Esophagus squamous epithelium (tissue), 5 donors: ENCODE measurements around the gene OBP2A. TPM values are rescaled to one million over a fixed set of nuclear protein-coding genes. Genes with fewer than 3 reads are reported as not detected.

ENCODE experiments used
- DNase-seq: peaks from one replicate; lab custom pipeline; 2025; lab: John Stamatoyannopoulos, UW
- H3K27ac ChIP-seq, 4 donors: fragments of 200-600 bp; sonication (generic); one replicate each; pipeline ENCODE4 v1.5.1; 2016 to 2019; ENCODE audit warnings: mild to moderate bottlenecking in 1 of 4
- H3K27me3 ChIP-seq, 4 donors: fragments of 200-600 bp; sonication (generic); 1 replicate in 3 of 4; 2 replicates in 1 of 4; pipeline versions ENCODE4 v1.5.1 to v1.6.0; 2017 to 2021; ENCODE audit warnings: antibody characterized with exemption in 1 of 4
- H3K36me3 ChIP-seq, 3 donors: fragments of 200-600 bp; sonication (generic); one replicate each; pipeline ENCODE4 v1.5.1; 2016 to 2019
- H3K4me1 ChIP-seq, 3 donors: fragments of 200-600 bp; sonication (generic); one replicate each; pipeline ENCODE4 v1.5.1; 2017 to 2019
- H3K4me3 ChIP-seq, 4 donors: fragments of 200-600 bp; sonication (generic); 1 replicate in 3 of 4; 2 replicates in 1 of 4; pipeline ENCODE4 v1.5.1; 2016 to 2019; ENCODE audit warnings: mild to moderate bottlenecking in 2 of 4, moderate library complexity in 1 of 4
- H3K9me3 ChIP-seq, 3 donors: fragments of 200-600 bp; sonication (generic); one replicate each; pipeline ENCODE4 v1.5.1; 2016 to 2019
- POLR2A ChIP-seq, 4 donors: fragments of 450-650 bp; IDR thresholded peaks; one replicate each; pipeline ENCODE4 v1.6.1; 2017; ENCODE audit warnings: antibody characterized with exemption in 4 of 4, mild to moderate bottlenecking in 4 of 4, moderate library complexity in 3 of 4
- WGBS, 2 donors: methylation state at CpG; one replicate each; pipeline ENCODE4 v1.1.5; 2018; 5-methylcytosine and 5-hydroxymethylcytosine counted together
- intact Hi-C: fragments of 100-400 bp; cut with DNase I; formaldehyde crosslinking; loops from one replicate; pipeline ENCODE4 v1.15.0; 2022
- total RNA-seq, 4 donors: library from RNA; depleted of rRNA; stranded (reverse); fragments of >200 nt; gene quantifications; one replicate each; pipeline ENCODE4 v1.1.0, GENCODE V29; 2016
- TF ChIP-seq, protein P1 (sequence below), 6 experiments: fragments of 450-650 bp in 4 of 6; fragments of 200-600 bp in 2 of 6; sonication (generic) in 2 of 6; IDR thresholded peaks; one replicate each; pipeline ENCODE4 v1.5.1; 2016 to 2019; ENCODE audit warnings: antibody characterized with exemption in 6 of 6, mild to moderate bottlenecking in 4 of 6, moderate library complexity in 4 of 6
- donor health status: DM: yes; HTN: yes; CAD: no.

The OBP2A gene
- total RNA-seq, 4 donors from 2014 or later: not detected

DNA sequence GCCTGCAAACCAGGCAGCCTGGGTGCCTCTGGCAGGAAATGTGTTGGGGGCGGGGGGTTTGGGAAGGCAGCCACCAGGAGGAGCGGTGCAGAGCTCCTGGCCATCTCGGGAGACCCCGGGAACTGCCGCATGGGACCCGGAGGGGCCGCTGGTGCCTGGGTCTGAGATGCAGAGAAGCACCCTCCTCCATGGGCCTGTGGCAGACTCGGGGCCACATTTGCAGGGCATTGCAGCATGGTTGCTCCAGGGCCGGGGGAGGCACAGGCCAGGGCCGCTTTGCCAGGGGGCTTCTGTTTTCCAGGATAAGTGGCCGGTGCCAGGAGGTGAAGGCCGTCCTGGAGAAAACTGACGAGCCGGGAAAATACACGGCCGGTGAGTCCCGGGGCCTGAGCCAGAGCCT is 23.0 kb upstream of the OBP2A start:
- Histone ChIP-seq H3K36me3 (no peaks in the 10 kb centered on the region), H3K4me1 (no peaks in the 10 kb centered on the region), H3K27ac (no peak overlapping the region), H3K27me3 (peaks cover 0 to 76% (median 0%) of the 10 kb centered on the region in 4 donors), H3K4me3 (no peak overlapping the region), H3K9me3 (no peaks in the 10 kb centered on the region)
- 92% methylated on average over 9 of the region's 17 CpGs; no CpG with 5 or more reads in 1 of the 2 donors for WGBS, 2 donors
- DNase-seq: no peak
- TF ChIP-seq, protein P1, sequence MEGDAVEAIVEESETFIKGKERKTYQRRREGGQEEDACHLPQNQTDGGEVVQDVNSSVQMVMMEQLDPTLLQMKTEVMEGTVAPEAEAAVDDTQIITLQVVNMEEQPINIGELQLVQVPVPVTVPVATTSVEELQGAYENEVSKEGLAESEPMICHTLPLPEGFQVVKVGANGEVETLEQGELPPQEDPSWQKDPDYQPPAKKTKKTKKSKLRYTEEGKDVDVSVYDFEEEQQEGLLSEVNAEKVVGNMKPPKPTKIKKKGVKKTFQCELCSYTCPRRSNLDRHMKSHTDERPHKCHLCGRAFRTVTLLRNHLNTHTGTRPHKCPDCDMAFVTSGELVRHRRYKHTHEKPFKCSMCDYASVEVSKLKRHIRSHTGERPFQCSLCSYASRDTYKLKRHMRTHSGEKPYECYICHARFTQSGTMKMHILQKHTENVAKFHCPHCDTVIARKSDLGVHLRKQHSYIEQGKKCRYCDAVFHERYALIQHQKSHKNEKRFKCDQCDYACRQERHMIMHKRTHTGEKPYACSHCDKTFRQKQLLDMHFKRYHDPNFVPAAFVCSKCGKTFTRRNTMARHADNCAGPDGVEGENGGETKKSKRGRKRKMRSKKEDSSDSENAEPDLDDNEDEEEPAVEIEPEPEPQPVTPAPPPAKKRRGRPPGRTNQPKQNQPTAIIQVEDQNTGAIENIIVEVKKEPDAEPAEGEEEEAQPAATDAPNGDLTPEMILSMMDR (IDR thresholded peaks at IDR 0.05): no peak
- TF ChIP-seq POLR2A (IDR thresholded peaks at IDR 0.05): no peak
- intact Hi-C loops: no loop called here

DNA sequence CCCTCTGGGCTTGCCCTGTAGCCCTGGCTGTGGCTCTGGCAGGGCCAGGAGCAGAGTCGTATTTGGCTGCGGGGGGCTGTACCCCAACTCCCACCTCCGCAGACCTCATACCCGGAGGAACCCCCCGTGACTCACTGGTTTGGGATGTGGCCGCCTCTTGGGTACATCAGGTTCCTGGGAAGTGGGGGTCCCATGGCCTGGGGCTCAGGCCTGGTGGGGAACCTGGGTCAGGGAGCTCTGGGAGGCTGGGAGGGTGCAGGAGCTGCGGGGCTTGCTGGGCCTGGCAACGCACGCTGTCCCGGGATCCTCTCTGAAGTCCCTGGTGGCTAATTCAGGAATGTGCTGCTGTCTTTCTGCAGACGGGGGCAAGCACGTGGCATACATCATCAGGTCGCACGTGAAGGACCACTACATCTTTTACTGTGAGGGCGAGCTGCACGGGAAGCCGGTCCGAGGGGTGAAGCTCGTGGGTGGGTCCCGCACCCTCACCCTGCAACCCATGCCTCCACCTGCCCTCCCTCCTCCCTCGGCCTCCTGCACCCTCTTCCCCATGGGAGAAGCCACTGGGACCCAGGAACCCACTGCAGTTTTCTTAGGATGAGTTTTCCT is 22.3 kb upstream of the OBP2A start:
- H3K27me3 ChIP-seq: peaks cover 0 to 73% (median 0%) of the 10 kb centered on the region in 4 donors
- no peaks in the 10 kb centered on the region for H3K4me1 ChIP-seq
- no peaks in the 10 kb centered on the region for H3K36me3 ChIP-seq
- H3K4me3 ChIP-seq: no peak overlapping the region
- TF ChIP-seq, protein P1 (IDR thresholded peaks at IDR 0.05): no peak
- no peak for TF ChIP-seq POLR2A (IDR thresholded peaks at IDR 0.05)
- no peak overlapping the region for H3K27ac ChIP-seq
- no peaks in the 10 kb centered on the region for H3K9me3 ChIP-seq
- 55 to 72% methylated on average over 15 to 16 of the region's 21 CpGs for WGBS, 2 donors
- intact Hi-C loops: no loop called here
- DNase-seq: no peak

DNA sequence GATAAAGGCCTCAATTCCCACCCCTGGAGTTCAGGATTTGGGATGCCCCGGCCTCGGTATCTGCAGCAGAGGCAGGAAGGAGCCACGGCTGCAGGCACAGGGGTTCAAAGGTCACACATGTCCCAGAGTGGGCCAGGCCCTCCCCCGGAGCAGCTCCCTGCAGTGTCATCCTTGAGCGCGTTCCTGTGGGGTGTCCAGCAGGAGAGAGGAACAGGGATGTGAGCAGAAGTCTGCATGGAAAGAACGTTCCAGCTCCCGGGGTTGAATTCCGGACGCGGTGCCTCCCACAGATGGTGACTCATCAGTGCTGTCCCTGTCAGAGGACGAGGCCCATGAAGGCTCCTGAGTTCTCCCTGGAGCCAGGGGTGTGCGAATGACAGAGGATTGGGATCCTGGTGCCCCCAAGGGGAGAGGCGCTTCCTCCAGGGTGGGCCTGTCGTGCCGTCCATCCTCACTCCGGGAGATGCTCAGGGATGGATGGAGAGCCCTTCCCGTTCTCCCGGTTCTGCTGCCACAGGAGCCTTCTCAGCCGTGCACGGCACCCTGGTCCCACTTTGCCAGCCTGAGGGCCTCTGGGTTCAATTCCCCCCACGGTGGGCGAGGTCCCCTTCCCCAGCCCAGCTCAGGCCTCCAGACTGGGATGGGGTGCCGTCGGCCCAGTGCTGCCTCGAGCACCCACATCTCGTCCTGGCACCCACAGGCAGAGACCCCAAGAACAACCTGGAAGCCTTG is 21.6 kb upstream of the OBP2A start:
- Histone ChIP-seq H3K27ac (no peak overlapping the region), H3K36me3 (no peaks in the 10 kb centered on the region), H3K4me1 (no peaks in the 10 kb centered on the region), H3K9me3 (no peaks in the 10 kb centered on the region), H3K27me3 (peaks cover 0 to 72% (median 0%) of the 10 kb centered on the region in 4 donors), H3K4me3 (no peak overlapping the region)
- WGBS, 2 donors: 25 to 60% methylated on average over 1 to 4 of the region's 27 CpGs
- no peak for TF ChIP-seq POLR2A (IDR thresholded peaks at IDR 0.05)
- TF ChIP-seq, protein P1 (IDR thresholded peaks at IDR 0.05): no peak
- intact Hi-C loops: no loop called here
- DNase-seq: no peak

DNA sequence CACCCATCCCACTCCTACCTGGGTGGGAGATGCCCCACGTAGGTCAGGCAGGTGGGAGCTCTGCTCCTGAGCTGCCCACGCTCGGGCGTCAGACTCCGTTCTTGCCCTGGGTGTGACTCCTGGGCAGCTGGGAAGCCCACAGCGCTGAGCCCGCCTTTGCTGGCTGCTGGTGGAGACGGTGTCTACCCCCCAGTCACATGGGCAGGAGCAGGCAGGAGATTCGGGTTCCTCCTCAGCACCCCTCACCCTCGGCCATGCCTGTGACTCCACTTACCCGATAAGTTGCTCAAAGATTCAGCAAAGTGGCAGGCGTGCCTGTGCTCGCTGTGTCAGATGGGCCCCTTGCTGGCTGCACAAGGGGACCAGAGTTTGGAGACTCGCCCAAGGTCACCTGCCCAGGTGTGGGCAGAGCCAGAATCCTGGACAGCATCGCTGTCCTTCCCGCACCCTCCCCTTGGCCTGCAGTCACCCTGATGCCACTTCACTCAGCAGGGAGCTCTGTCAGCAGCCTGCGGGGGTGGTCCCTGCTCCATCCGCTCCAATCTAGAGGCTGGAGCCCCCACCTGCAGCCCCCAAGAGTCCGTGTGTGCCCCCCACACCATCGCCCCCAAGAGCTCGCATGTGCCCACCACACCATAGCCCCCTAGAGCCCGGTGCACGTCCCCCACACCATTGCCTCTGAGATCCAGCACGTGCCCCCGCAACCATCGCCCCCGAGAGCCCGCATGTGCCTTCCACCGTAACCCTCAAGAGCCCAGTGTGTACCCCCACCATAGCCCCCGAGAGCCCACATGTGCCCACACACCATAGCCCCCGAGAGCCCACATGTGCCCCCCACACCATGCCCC is 20.5 kb upstream of the OBP2A start:
- TF ChIP-seq, protein P1 (IDR thresholded peaks at IDR 0.05): no peak
- no peak for TF ChIP-seq POLR2A (IDR thresholded peaks at IDR 0.05)
- WGBS, 2 donors: 79 to 86% methylated on average over 5 to 13 of the region's 31 CpGs
- no peak overlapping the region for H3K4me3 ChIP-seq
- no peaks in the 10 kb centered on the region for H3K4me1 ChIP-seq
- intact Hi-C loops: no loop called here
- no peaks in the 10 kb centered on the region for H3K36me3 ChIP-seq
- no peaks in the 10 kb centered on the region for H3K9me3 ChIP-seq
- H3K27ac ChIP-seq: no peak overlapping the region
- peaks cover 0 to 72% (median 0%) of the 10 kb centered on the region in 4 donors for H3K27me3 ChIP-seq
- DNase-seq: no peak
